Brain microvascular endothelial cell (primary cell): ENCODE results near the gene USP54.
A peak's percentile ranks its signal among the peaks of the same experiment; 100 is the strongest.

Experiments used
- DNase-seq: peaks from one replicate; pipeline ENCODE4 v3.0.0-alpha.2; 2020
- H3K27ac ChIP-seq: fragments of 250-450 bp; sonication (Bioruptor Pico); 2 replicates; pipeline ENCODE4 v1.5.1; 2020; ENCODE audit warnings: mild to moderate bottlenecking, moderate library complexity
- H3K27me3 ChIP-seq: fragments of 250-450 bp; sonication (Bioruptor Pico); replicated peaks from 2 replicates; pipeline ENCODE4 v1.5.1; 2020; ENCODE audit warnings: mild to moderate bottlenecking
- H3K36me3 ChIP-seq: fragments of 250-450 bp; sonication (Bioruptor Pico); replicated peaks from 2 replicates; pipeline ENCODE4 v1.5.1; 2020; ENCODE audit warnings: mild to moderate bottlenecking
- H3K4me3 ChIP-seq: 2 replicates; pipeline ENCODE4 v1.5.1; 2011; ENCODE audit warnings: low read depth, mild to moderate bottlenecking, control low read depth, low read length, moderate library complexity
- CTCF ChIP-seq: IDR thresholded peaks from 2 replicates; pipeline ENCODE4 v1.5.1; 2011; ENCODE audit warnings: low read depth, mild to moderate bottlenecking, moderate library complexity, low read length, control low read depth, inconsistent platforms; ENCODE audit errors: missing control alignments
- in situ Hi-C: cut with HindIII; loops from 2 replicates; pipeline ENCODE4 v1.10.0; 2017; ENCODE audit warnings: low sequenced_read_pairs, low pct_ligation_motif_present

The USP54 gene

GRCh38 chr10:73614720-73615119 lies 23.6 kb upstream of the USP54 start:
- TF ChIP-seq CTCF = no peak
- Histone ChIP-seq H3K27me3 (no peaks in the 10 kb centered on the region), H3K36me3 (no peaks in the 10 kb centered on the region), H3K4me3 (no peak overlapping the region), H3K27ac (no peak overlapping the region)
- no peak for DNase-seq
- in situ Hi-C loops = no loop called here

GRCh38 chr10:73609116-73609515 lies 18.0 kb upstream of the USP54 start:
- Histone ChIP-seq H3K36me3 (no peaks in the 10 kb centered on the region), H3K27ac (no peak overlapping the region), H3K4me3 (no peak overlapping the region), H3K27me3 (no peaks in the 10 kb centered on the region)
- TF ChIP-seq CTCF = no peak
- in situ Hi-C loops = no loop called here
- no peak for DNase-seq

- TF ChIP-seq CTCF = no peak
- H3K36me3 ChIP-seq = no peaks in the 10 kb centered on the region
- in situ Hi-C loops = no loop called here
- peak; percentile 18 for DNase-seq
- H3K27me3 ChIP-seq = no peaks in the 10 kb centered on the region
- no peak overlapping the region for H3K27ac ChIP-seq
- H3K4me3 ChIP-seq = no peak overlapping the region
Observed at GRCh38 chr10:73601486-73601921, 10.4 kb upstream of the USP54 start.

GRCh38 chr10:73597346-73597745 lies 6.2 kb upstream of the USP54 start:
- no peak overlapping the region for H3K27ac ChIP-seq

GRCh38 chr10:73593812-73594211 lies 2.7 kb upstream of the USP54 start:
- H3K4me3 ChIP-seq = no peak overlapping the region
- in situ Hi-C loops = no loop called here

More at GRCh38 chr10:73597346-73597745, 6.2 kb upstream of the USP54 start:
- Histone ChIP-seq H3K36me3 (no peaks in the 10 kb centered on the region), H3K27me3 (no peaks in the 10 kb centered on the region), H3K4me3 (no peak overlapping the region)
- peak; percentile 14 for DNase-seq
- in situ Hi-C loops = no loop called here
- no peak for TF ChIP-seq CTCF

More at GRCh38 chr10:73593812-73594211, 2.7 kb upstream of the USP54 start:
- H3K27ac ChIP-seq = no peak overlapping the region
- no peaks in the 10 kb centered on the region for H3K36me3 ChIP-seq
- no peaks in the 10 kb centered on the region for H3K27me3 ChIP-seq
- no peak for TF ChIP-seq CTCF
- no peak for DNase-seq
